ENCODE data around the gene CLEC16A.
"Not testable (repeated sequence)": the region's sequence is repeated elsewhere in the genome, so short reads cannot be mapped to it uniquely, and the experiment has no call there.

CLEC16A gene

GRCh38 chr16:10926094-10926493 lies 18.3 kb upstream of the CLEC16A start:
- no peak for DNase-seq (ENCODE audit: low read depth in 2 of 2)

- no peak for DNase-seq (ENCODE audit: low read depth in 2 of 2)
Measured at GRCh38 chr16:10926867-10927266, 17.5 kb upstream of the CLEC16A start.

GRCh38 chr16:10927497-10928112 lies 16.8 kb upstream of the CLEC16A start:
- DNase-seq (ENCODE audit: low read depth in 2 of 2) = no peak

DNA sequence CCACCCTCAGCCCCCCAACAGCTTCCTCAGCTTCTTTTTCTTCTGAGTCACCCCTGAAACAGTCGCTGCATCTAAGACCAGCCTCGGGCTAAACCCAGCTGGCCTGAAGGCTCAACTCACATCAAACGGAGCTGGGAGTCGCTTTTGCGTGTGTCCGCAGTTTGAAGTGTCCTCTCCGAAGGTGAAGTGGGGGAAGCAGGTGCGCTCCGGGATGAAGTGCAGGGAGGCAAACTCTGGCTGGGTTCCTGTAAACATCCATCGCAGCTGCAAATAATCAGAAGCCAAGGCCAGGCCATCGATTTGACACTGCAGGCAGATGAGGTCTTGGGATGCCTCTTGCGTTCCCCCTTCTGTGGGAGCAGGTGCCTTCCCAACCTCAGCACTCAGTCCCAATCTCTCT lies 15.3 kb upstream of the CLEC16A start:
- not testable (repeated sequence) for DNase-seq (ENCODE audit: low read depth in 2 of 2)

DNA sequence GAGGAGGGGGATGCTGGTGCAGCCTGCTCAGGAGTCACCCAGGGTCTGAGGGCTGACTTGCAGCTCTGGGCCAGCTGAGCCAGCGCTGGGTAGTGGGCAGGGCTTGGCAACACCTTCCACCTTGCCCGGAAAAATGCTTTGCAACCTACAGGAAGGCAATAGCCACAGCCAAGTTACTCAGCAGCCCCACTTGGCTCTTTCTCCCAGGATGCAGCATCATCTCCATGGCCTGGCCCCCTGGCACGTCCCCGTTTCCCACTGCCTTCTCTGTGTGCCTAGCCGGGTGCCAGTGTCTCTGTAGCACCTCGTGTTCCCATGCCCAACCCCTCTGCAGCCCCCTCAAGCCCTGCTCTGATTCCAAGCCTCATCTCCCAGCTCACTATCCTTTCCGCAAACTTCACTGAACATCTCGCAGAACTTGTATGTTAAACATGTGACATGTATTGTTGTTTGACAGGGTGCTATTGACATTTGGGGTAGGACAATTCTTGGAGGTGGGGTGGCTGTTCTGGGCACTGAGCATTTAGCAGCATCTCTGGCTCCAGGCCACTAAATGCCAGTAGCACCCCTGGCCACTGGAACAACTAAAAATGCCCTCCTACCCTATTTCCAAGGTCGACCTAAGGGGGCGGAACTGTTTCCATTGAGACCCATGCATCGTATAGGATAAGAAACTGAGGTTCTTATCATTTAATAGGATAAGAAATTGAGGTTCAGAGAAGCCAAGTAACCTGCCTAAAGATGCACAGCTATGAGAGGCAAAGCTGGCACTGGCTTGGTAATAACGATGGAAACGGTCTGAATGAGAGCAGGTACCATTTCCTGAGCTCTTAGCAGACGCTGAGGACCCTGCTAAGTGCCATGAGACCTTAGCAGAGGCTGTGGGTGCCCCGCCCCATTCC lies 14.3 kb upstream of the CLEC16A start:
- DNase-seq (ENCODE audit: low read depth in 2 of 2) = no peak

GRCh38 chr16:10930755-10931093 lies 13.6 kb upstream of the CLEC16A start:
- DNase-seq (ENCODE audit: low read depth in 2 of 2) = no peak

GRCh38 chr16:10931134-10931533 lies 13.2 kb upstream of the CLEC16A start:
- DNase-seq (ENCODE audit: low read depth in 2 of 2) = no peak

GRCh38 chr16:10931977-10932632 lies 12.3 kb upstream of the CLEC16A start:
- no peak for DNase-seq (ENCODE audit: low read depth in 2 of 2)

- no peak for DNase-seq (ENCODE audit: low read depth in 2 of 2)
Measured at GRCh38 chr16:10932959-10933710, 11.2 kb upstream of the CLEC16A start.

DNA sequence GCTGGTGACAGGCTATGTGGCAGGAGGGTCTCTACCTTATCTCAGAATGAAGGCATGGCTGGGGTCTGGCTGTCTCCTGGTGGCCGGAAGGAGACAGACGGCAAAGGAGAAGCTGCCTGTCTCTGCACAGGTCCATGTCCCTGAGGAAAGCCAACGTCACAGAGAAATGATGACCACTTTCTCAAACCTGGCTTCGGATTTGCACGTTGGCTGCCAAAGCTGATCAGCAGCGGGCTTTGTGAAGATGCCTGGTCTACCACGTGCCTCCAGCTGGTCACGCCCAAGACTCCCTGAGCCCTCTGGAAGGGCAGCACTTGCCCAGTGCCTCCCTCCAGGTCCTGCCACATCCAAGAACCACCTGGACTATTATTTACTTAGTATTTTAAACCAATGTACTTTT lies 10.5 kb upstream of the CLEC16A start:
- DNase-seq (ENCODE audit: low read depth in 2 of 2) = no peak

GRCh38 chr16:10934325-10935107 lies 9.8 kb upstream of the CLEC16A start:
- no peak for DNase-seq (ENCODE audit: low read depth in 2 of 2)

- DNase-seq (ENCODE audit: low read depth in 2 of 2) = no peak
Measured at GRCh38 chr16:10935226-10935915, 9.0 kb upstream of the CLEC16A start.

- DNase-seq (ENCODE audit: low read depth in 2 of 2) = no peak
Measured at GRCh38 chr16:10936272-10936984, 7.9 kb upstream of the CLEC16A start.

DNA sequence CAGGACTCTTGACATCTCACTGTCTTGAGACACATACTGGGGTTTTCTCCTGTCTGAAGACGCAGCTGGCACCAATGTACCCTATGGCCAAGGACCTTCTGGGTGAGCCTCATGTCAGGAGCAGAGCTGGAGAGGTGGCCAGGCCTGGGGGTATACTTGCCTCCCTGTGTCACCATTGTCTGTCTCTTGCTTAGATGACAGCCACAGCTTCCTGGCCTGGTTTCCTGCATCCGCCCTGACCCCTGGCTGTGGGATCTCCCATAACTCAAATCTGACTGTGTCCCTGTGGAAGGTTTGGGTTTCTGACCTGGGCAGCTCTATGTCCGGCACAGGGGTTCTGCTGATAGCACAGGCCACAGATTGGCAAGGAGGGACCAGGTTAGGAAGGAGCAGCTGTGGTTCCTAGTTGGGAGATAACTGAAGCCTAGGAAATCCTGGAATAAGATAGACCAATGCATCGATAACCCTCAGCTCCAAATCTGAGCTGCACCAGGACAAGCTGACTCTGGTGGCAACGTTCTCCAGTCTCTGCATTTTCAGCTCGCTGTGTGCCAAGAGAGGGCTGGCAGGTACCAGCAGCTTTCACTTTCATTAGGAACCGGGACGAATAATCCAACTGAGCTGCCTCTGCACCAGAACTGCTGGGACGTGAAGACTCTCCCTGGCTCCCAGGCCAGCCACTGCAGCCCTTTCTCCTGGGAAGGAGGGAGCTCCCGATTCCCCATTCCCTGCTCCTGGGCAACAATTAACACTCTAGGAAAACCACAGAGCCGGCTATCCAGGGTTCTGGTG lies 7.1 kb upstream of the CLEC16A start:
- no peak for DNase-seq (ENCODE audit: low read depth in 2 of 2)

DNA sequence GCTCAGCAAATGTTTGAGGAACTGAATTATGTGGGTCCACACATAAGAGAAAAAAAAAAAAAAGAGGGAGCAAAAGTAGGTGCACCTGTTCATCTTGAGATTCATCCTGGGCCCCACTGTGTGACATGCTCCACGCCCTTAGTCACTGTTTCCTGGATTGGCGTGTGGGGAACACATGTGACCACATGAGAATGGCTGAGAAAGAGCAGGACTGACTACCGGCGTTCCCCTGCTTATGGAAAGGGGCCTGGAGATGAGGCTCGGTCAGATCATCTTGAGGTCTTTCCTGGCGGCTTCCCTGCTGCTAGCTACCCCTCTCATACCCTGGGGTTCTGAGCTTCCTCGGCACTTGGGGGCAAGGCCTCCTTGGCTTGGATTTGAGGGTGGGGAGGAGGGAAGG lies 6.0 kb upstream of the CLEC16A start:
- DNase-seq (ENCODE audit: low read depth in 2 of 2) = no peak

DNA sequence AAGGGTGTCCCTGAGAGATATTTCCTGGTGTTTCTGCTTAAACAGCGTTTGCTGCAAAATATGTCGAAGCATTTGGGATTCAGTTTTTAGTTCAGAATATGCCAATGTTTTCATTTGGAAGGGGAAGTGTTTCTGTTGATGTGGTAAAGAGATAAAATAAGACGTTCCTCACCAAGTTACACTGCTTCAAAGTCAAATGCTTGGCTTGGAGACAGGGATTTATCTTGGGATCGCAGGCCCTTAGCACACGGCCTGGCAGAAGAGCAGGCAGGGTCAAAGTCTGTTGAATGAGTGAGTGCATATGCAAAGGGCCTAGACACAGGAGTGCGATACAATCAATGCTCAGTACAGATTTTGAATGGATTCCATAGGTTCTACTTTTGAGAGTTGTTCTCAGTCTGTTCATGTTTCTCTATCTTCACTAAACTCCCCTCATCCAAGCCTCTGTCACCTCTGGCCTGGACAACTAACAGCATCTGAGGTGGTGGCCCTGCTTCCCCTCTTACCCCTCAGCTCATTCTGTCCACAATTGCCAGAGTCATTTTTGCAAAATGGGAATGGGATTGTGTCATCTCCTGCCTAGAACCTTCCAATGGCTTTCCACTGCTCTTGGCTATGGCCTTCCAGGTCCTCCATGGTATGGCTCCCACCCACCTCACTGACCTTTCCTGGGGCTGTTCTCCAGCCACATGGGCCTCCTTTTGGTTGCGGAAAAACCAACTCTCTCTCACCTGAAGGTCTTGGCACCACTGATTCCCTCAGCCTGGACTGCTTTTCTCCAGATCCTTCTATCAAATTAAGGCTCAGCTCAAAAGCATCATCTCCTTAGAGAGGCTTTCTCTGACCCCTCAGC lies 5.3 kb upstream of the CLEC16A start:
- no peak for DNase-seq (ENCODE audit: low read depth in 2 of 2)

GRCh38 chr16:10939649-10940234 lies 4.6 kb upstream of the CLEC16A start:
- DNase-seq (ENCODE audit: low read depth in 2 of 2) = no peak

DNA sequence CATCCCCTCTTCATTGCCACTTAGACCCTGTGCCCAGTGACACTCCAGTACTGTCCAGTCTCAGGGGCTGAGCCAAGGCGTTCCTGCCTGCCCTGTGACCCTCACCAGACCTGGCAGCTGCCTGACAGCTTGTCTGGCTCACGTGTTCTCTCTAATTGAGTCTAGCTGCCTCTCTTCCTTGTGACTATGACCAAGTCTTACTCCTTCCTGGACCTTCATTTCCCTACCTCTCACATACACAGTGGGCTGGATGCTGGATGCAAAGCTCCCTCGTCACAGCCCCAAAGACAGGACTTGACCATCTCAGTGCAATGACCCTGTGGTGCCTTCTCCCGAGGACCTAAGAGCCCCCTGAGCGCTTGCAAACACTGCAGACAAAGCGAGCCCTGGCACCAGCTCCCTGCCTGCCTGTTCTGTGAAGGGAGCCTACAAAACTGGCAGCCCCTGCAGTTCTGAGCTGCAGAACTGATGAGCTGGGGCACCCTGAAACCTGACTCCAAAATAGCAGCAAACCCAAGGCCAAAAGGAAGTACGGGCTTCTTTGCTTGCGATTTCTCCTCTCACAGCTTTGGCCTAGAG lies 3.8 kb upstream of the CLEC16A start:
- no peak for DNase-seq (ENCODE audit: low read depth in 2 of 2)

Measured in stimulated activated CD8-positive, alpha-beta memory T cell treated with anti-CD3 and anti-CD28 coated beads, Interleukin-2, amount 100 ng/mL, for 48 hours (primary cell).